Measurements from ENCODE around the gene PRR13.
"Not testable (repeated sequence)": the region's sequence is repeated elsewhere in the genome, so short reads cannot be mapped to it uniquely, and the experiment has no call there.

Gene PRR13

GRCh38 chr12:53441040-53441833, at the start of gene PRR13:
TSS of gene PRR13 (plus strand) at chr12:53441734. CDS start at chr12:53442715, 981 bp downstream.
- FAIRE-seq: peak; percentile 95

GRCh38 chr12:53399896-53400295, 41.6 kb upstream of the PRR13 start:
- FAIRE-seq: no peak

- not testable (repeated sequence) for FAIRE-seq
These were observed 39.2 kb upstream of the PRR13 start for GRCh38 chr12:53402351-53402750.

GRCh38 chr12:53402871-53403270, 38.7 kb upstream of the PRR13 start:
- no peak for FAIRE-seq

- FAIRE-seq: no peak
These were observed 30.6 kb upstream of the PRR13 start for GRCh38 chr12:53410951-53411350.

GRCh38 chr12:53413485-53414204, 27.9 kb upstream of the PRR13 start:
- no peak for FAIRE-seq

- no peak for FAIRE-seq
These were observed 26.6 kb upstream of the PRR13 start for GRCh38 chr12:53414756-53415417.

- not testable (repeated sequence) for FAIRE-seq
These were observed 25.7 kb upstream of the PRR13 start for GRCh38 chr12:53415752-53416389.

- FAIRE-seq: not testable (repeated sequence)
These were observed 24.2 kb upstream of the PRR13 start for GRCh38 chr12:53417291-53417816.

GRCh38 chr12:53418221-53418620, 23.3 kb upstream of the PRR13 start:
- no peak for FAIRE-seq

- FAIRE-seq: no peak
These were observed 21.8 kb upstream of the PRR13 start for GRCh38 chr12:53419756-53420155.

GRCh38 chr12:53422247-53422646, 19.3 kb upstream of the PRR13 start:
- not testable (repeated sequence) for FAIRE-seq

GRCh38 chr12:53423597-53423996, 17.9 kb upstream of the PRR13 start, which contains the start of gene AMHR2:
TSS of gene AMHR2 (plus strand) at chr12:53423855. CDS start at chr12:53423935, 80 bp downstream.
- FAIRE-seq: no peak

GRCh38 chr12:53424626-53425514, 16.7 kb upstream of the PRR13 start:
- no peak for FAIRE-seq

GRCh38 chr12:53425515-53426150, 15.9 kb upstream of the PRR13 start:
- FAIRE-seq: no peak

- FAIRE-seq: no peak
These were observed 13.5 kb upstream of the PRR13 start for GRCh38 chr12:53427905-53428594.

GRCh38 chr12:53428741-53429140, 12.8 kb upstream of the PRR13 start:
- no peak for FAIRE-seq

GRCh38 chr12:53430116-53430515, 11.4 kb upstream of the PRR13 start:
- FAIRE-seq: no peak

- no peak for FAIRE-seq
These were observed 10.3 kb upstream of the PRR13 start for GRCh38 chr12:53431187-53431586.

GRCh38 chr12:53435326-53435725, 6.2 kb upstream of the PRR13 start:
- not testable (repeated sequence) for FAIRE-seq
